OCI-LY7 (cell line): ENCODE results near the gene DYNLT5. TPM values are rescaled to one million over a fixed set of nuclear protein-coding genes. Genes with fewer than 3 reads are reported as not detected.
A peak's percentile ranks its signal among the peaks of the same experiment; 100 is the strongest.
"Not testable (repeated sequence)": the region's sequence is repeated elsewhere in the genome, so short reads cannot be mapped to it uniquely, and the experiment has no call there.

Experiments used
- BruUV-seq: library from RNA; stranded (reverse); fragments of 400-500 nt; replicated peaks from 2 replicates; lab custom pipeline; 2021; lab: Mats Ljungman, UMichigan
- CTCF ChIA-PET: fragments of 300-600 bp; sonication (Branson Sonifier 250); formaldehyde crosslinking; loops from one replicate; lab custom pipeline; 2022; ENCODE audit warnings: antibody characterized with exemption; ENCODE audit not compliant: unreplicated experiment; lab: Charles Lee
- POLR2A ChIA-PET: fragments of 300-600 bp; sonication (Branson Sonifier 250); formaldehyde crosslinking; loops from one replicate; lab custom pipeline; 2022; ENCODE audit warnings: antibody characterized with exemption; lab: Charles Lee
- DNase-seq: peaks from one replicate; pipeline ENCODE4 v3.0.0-alpha.2; 2015; ENCODE audit warnings: low spot score
- H2AFZ ChIP-seq: fragments of 200-600 bp; sonication (generic), shearing (Covaris generic); 2 replicates; pipeline ENCODE4 v1.6.1; 2014; ENCODE audit warnings: mild to moderate bottlenecking, antibody characterized with exemption, low read length, moderate library complexity
- H3K27ac ChIP-seq: fragments of 200-600 bp; sonication (generic); 2 replicates; pipeline ENCODE4 v1.5.1; 2014; ENCODE audit warnings: mixed run types, low read depth, mild to moderate bottlenecking, moderate library complexity, low read length, inconsistent platforms; ENCODE audit not compliant: poor library complexity, severe bottlenecking
- H3K36me3 ChIP-seq: fragments of 200-600 bp; sonication (generic); 2 replicates; pipeline ENCODE4 v1.6.1; 2014; ENCODE audit warnings: mild to moderate bottlenecking, antibody characterized with exemption, low read length, moderate library complexity, mixed read lengths; ENCODE audit not compliant: insufficient read depth
- H3K4me1 ChIP-seq: fragments of 200-600 bp; sonication (generic); 2 replicates; pipeline ENCODE4 v1.5.1; 2014; ENCODE audit warnings: mild to moderate bottlenecking, low read length; ENCODE audit not compliant: insufficient read depth, poor library complexity, severe bottlenecking
- H3K4me2 ChIP-seq: fragments of 200-600 bp; sonication (generic); 2 replicates; pipeline ENCODE4 v1.6.1; 2014; ENCODE audit warnings: mild to moderate bottlenecking, low read length
- H3K4me3 ChIP-seq: fragments of 200-600 bp; sonication (generic); 2 replicates; pipeline ENCODE4 v1.5.1; 2014; ENCODE audit warnings: mild to moderate bottlenecking, low read depth, low read length; ENCODE audit not compliant: poor library complexity, severe bottlenecking
- H3K79me2 ChIP-seq: fragments of 200-600 bp; sonication (generic); 2 replicates; pipeline ENCODE4 v1.6.1; 2016; ENCODE audit warnings: low read depth, mild to moderate bottlenecking, low read length, moderate library complexity, mixed read lengths; ENCODE audit not compliant: insufficient read depth
- H3K9me2 ChIP-seq: fragments of 200-600 bp; sonication (generic); 2 replicates; pipeline ENCODE4 v1.6.1; 2016; ENCODE audit warnings: mild to moderate bottlenecking, low read length, mixed read lengths; ENCODE audit not compliant: insufficient read depth
- H3K9me3 ChIP-seq: fragments of 200-600 bp; sonication (generic); 2 replicates; pipeline ENCODE4 v1.6.1; 2014; ENCODE audit warnings: mild to moderate bottlenecking, mixed run types, low read length, mixed read lengths
- H4K20me1 ChIP-seq: fragments of 200-600 bp; sonication (generic); 2 replicates; pipeline ENCODE4 v1.6.1; 2014; ENCODE audit warnings: mild to moderate bottlenecking, antibody characterized with exemption, low read length, moderate library complexity, mixed read lengths; ENCODE audit not compliant: insufficient read depth
- CTCF ChIP-seq: fragments of 200-600 bp; sonication (generic); conservative IDR thresholded peaks from 2 replicates; pipeline ENCODE4 v1.5.1; 2014; ENCODE audit warnings: mild to moderate bottlenecking, antibody characterized with exemption, low read length, moderate library complexity, mixed read lengths
- EZH2phosphoT487 ChIP-seq: fragments of 200-600 bp; sonication (generic); IDR thresholded peaks from 2 replicates; pipeline ENCODE4 v1.6.1; 2018; ENCODE audit warnings: low read depth, borderline replicate concordance, mild to moderate bottlenecking, mixed run types, antibody characterized with exemption, low read length, moderate library complexity, mixed read lengths
- intact Hi-C: fragments of 100-400 bp; cut with micrococcal nuclease; formaldehyde crosslinking; loops from one replicate; pipeline ENCODE4 v1.10.0; 2022; ENCODE audit not compliant: unreplicated experiment
- total RNA-seq, 2 experiments: library from RNA; depleted of rRNA in 1 of 2; stranded (reverse); fragments of >200 nt in 1 of 2; shearing (Covaris generic) in 1 of 2; gene quantifications; 2 replicates each; pipeline ENCODE4 v1.2.3, GENCODE V29; 2014 to 2022

The DYNLT5 gene
- total RNA-seq, 2 experiments from 2014 or later = 0.66 TPM; not detected in 1

- no TSS peak for BruUV-seq
- H3K4me2 ChIP-seq = no peak overlapping the region; the same call in 1 of the 2 replicates
- intact Hi-C loops = no loop called here
- no peak for DNase-seq
- H3K4me1 ChIP-seq = peaks cover 21% of the 10 kb centered on the region
- no peaks in the 10 kb centered on the region for H3K9me2 ChIP-seq
- H2AFZ ChIP-seq = peak overlapping the region; percentile 46; the same call in 1 of the 2 replicates
- CTCF ChIA-PET = no interaction called here
- H3K36me3 ChIP-seq = no peaks in the 10 kb centered on the region; the same call in 1 of the 2 replicates
- H3K9me3 ChIP-seq = peaks cover 5% of the 10 kb centered on the region; the same call in 1 of the 2 replicates
- POLR2A ChIA-PET = interaction anchor here (1.3 to 3.1 kb wide), 4 partner anchors 9 to 22 kb away, joined by 6 to 15 read pairs (median 7); no protein-coding TSS in a partner anchor
- no peak overlapping the region for H3K27ac ChIP-seq
- no peaks in the 10 kb centered on the region for H3K79me2 ChIP-seq
- no peaks in the 10 kb centered on the region for H4K20me1 ChIP-seq
- TF ChIP-seq CTCF (no peak), EZH2phosphoT487 (no peak)
- no peak overlapping the region for H3K4me3 ChIP-seq
These were observed 27.3 kb downstream of the DYNLT5 start for GRCh38 chr1:66779475-66780078.

GRCh38 chr1:66785800-66786199, 33.5 kb downstream of the DYNLT5 start:
- H3K9me2 ChIP-seq, DNase-seq, BruUV-seq, H3K27ac ChIP-seq, H3K79me2 ChIP-seq, H3K4me3 ChIP-seq, H3K9me3 ChIP-seq, POLR2A ChIA-PET, CTCF ChIA-PET, H2AFZ ChIP-seq, intact Hi-C loops, H4K20me1 ChIP-seq, H3K4me2 ChIP-seq, H3K36me3 ChIP-seq: not testable (repeated sequence)
- H3K4me1 ChIP-seq = peaks cover 20% of the 10 kb centered on the region

GRCh38 chr1:66787641-66788040, 35.4 kb downstream of the DYNLT5 start:
- TF ChIP-seq EZH2phosphoT487 = no peak
- no peak for TF ChIP-seq CTCF
- Histone ChIP-seq H4K20me1 (no peaks in the 10 kb centered on the region), H3K4me3 (no peak overlapping the region), H3K9me3 (no peaks in the 10 kb centered on the region), H3K79me2 (no peaks in the 10 kb centered on the region), H3K27ac (peak overlapping the region; percentile 9), H3K4me2 (peak overlapping the region; percentile 69), H2AFZ (peak overlapping the region; percentile 93; the same call in 1 of the 2 replicates), H3K9me2 (no peaks in the 10 kb centered on the region), H3K4me1 (peaks cover 20% of the 10 kb centered on the region), H3K36me3 (no peaks in the 10 kb centered on the region)
- intact Hi-C loops = no loop called here
- ChIA-PET POLR2A (interaction anchor here (0.6 to 2.4 kb wide), 5 partner anchors 9 to 953 kb away, joined by 3 to 15 read pairs (median 3); no protein-coding TSS in a partner anchor), CTCF (no interaction called here)
- no peak for DNase-seq
- BruUV-seq = no TSS peak
